K562 (cell line): ENCODE results near the gene MKRN3. TPM values are rescaled to one million over a fixed set of nuclear protein-coding genes. Genes with fewer than 3 reads are reported as not detected.
A peak's percentile ranks its signal among the peaks of the same experiment; 100 is the strongest.

Experiments used
- CBFA2T3 ChIP-seq: fragments of 450-650 bp; IDR thresholded peaks from 2 replicates; pipeline ENCODE4 v1.6.1; 2017
- CCNT2 ChIP-seq: IDR thresholded peaks from 2 replicates; pipeline ENCODE4 v1.6.1; 2011; ENCODE audit warnings: borderline replicate concordance, low read depth, mild to moderate bottlenecking, moderate library complexity, mixed read lengths, low read length; ENCODE audit not compliant: insufficient read length; ENCODE audit errors: extremely low read depth
- HMBOX1 ChIP-seq: sonication (generic); IDR thresholded peaks from 2 replicates; pipeline ENCODE4 v1.6.1; 2016
- HMG20B ChIP-seq: fragments of 250-450 bp; sonication (Bioruptor Pico); IDR thresholded peaks from 2 replicates; pipeline ENCODE4 v1.5.0; 2021; ENCODE audit warnings: mild to moderate bottlenecking
- LCOR ChIP-seq: sonication (generic); formaldehyde crosslinking; IDR thresholded peaks from 2 replicates; pipeline ENCODE4 v1.8.0; 2022; ENCODE audit warnings: mild to moderate bottlenecking, missing genetic modification reagents
- NFATC3 ChIP-seq: fragments of 450-650 bp; IDR thresholded peaks from 2 replicates; pipeline ENCODE4 v1.6.1; 2017; ENCODE audit warnings: mild to moderate bottlenecking
- NFXL1 ChIP-seq: fragments of 450-650 bp; formaldehyde crosslinking; IDR thresholded peaks from 2 replicates; pipeline ENCODE4 v1.4.0; 2021; ENCODE audit warnings: mild to moderate bottlenecking
- NR2C2 ChIP-seq, 2 experiments: fragments of 200-800 bp in 1 of 2; sonication (Bioruptor generic) in 1 of 2; sonication (generic) in 1 of 2; formaldehyde crosslinking in 1 of 2; IDR thresholded peaks; 2 replicates each; pipeline versions ENCODE4 v1.6.1 to v1.8.0; 2016 to 2022; ENCODE audit warnings: mild to moderate bottlenecking in 1 of 2, missing compliant biosample characterization in 1 of 2, missing genetic modification characterization in 1 of 2, missing genetic modification reagents in 1 of 2
- PHF20 ChIP-seq: fragments of 450-650 bp; IDR thresholded peaks from 2 replicates; pipeline ENCODE4 v1.6.1; 2018; ENCODE audit not compliant: partially characterized antibody
- PKNOX1 ChIP-seq: fragments of 450-650 bp; IDR thresholded peaks from 2 replicates; pipeline ENCODE4 v1.6.1; 2016
- RREB1 ChIP-seq: fragments of 250-450 bp; sonication (Bioruptor Pico); IDR thresholded peaks from 2 replicates; pipeline ENCODE4 v1.4.0; 2020
- SETDB1 ChIP-seq: IDR thresholded peaks from one replicate; pipeline ENCODE4 v1.6.1; 2012; ENCODE audit warnings: low read length, control low read depth, inconsistent platforms
- STAG1 ChIP-seq: sonication (generic); formaldehyde crosslinking; IDR thresholded peaks from 2 replicates; pipeline ENCODE4 v1.5.0; 2020; ENCODE audit warnings: missing genetic modification reagents, borderline replicate concordance
- ZBED1 ChIP-seq: IDR thresholded peaks from 2 replicates; pipeline ENCODE4 v1.6.1; 2014
- ZNF124 ChIP-seq: sonication (generic); formaldehyde crosslinking; IDR thresholded peaks from 2 replicates; pipeline ENCODE4 v1.8.1; 2022; ENCODE audit warnings: missing genetic modification reagents
- ZNF133 ChIP-seq: fragments of 250-450 bp; sonication (Bioruptor Pico); IDR thresholded peaks from 2 replicates; pipeline ENCODE4 v1.4.0; 2020; ENCODE audit warnings: mild to moderate bottlenecking
- ZNF212 ChIP-seq: fragments of 450-650 bp; formaldehyde crosslinking; IDR thresholded peaks from 2 replicates; pipeline ENCODE4 v1.4.0; 2020; ENCODE audit warnings: mild to moderate bottlenecking
- ZNF445 ChIP-seq: fragments of 250-450 bp; sonication (Bioruptor Pico); IDR thresholded peaks from 2 replicates; pipeline ENCODE4 v1.4.0; 2020; ENCODE audit warnings: low read depth, mild to moderate bottlenecking, moderate library complexity
- ZNF507 ChIP-seq: conservative IDR thresholded peaks from 2 replicates; pipeline ENCODE4 v1.6.1; 2017; ENCODE audit warnings: missing genetic modification characterization, missing compliant biosample characterization
- ZNF644 ChIP-seq: fragments of 200-800 bp; sonication (Bioruptor generic); IDR thresholded peaks from 2 replicates; pipeline ENCODE4 v1.6.1; 2016; ENCODE audit warnings: low read depth, missing genetic modification characterization, missing compliant biosample characterization
- ZNF766 ChIP-seq: fragments of 200-800 bp; sonication (Bioruptor generic); conservative IDR thresholded peaks from 2 replicates; pipeline ENCODE4 v1.6.1; 2016; ENCODE audit warnings: missing genetic modification characterization, missing compliant biosample characterization
- polyA plus RNA-seq, 8 experiments: library from polyadenylated mRNA; depleted of rRNA in 4 of 8; stranded (reverse) in 5 of 8; unstranded in 3 of 8; fragments of >200 nt; fragmentation: Nextera tagmentation in 2 of 8; fragmentation: Illumina TruSeq in 1 of 8; extraction: Ambion mirVana in 2 of 8; extraction: Trizol in 1 of 8; gene quantifications; 2 replicates each; pipeline versions ENCODE4 v1.2.1 to v1.2.3, GENCODE V29; 2011 to 2014; ENCODE audit warnings: inconsistent platforms in 1 of 8, missing spikeins in 1 of 8
- total RNA-seq, 7 experiments: library from RNA; depleted of rRNA in 6 of 7; stranded (reverse); fragments of >200 nt in 6 of 7; fragmentation: Illumina TruSeq in 2 of 7; extraction: Trizol in 2 of 7; gene quantifications; 2 replicates each; pipeline versions ENCODE4 v1.2.1 to v1.2.3, GENCODE V29; 2011 to 2021; ENCODE audit warnings: low replicate concordance in 1 of 7

MKRN3 gene
- total and polyA plus RNA-seq, 9 of the 15 experiments (the other 6 are each of a cell fraction or from before 2014, with no cell fraction given), result 6.5 to 33.4 (median 25.1) TPM

- TF ChIP-seq RREB1 (CRISPR knock-in tag) (0 out of 2 replicates have a peak, but pooled peaks have one; percentile 53), NFXL1 (CRISPR knock-in tag) (no peak), CBFA2T3 (no peak), ZNF766 (no peak), HMG20B (CRISPR knock-in tag) (no peak), SETDB1 (no peak), ZNF124 (no peak), ZNF212 (CRISPR knock-in tag) (no peak), PHF20 (peak; percentile 97), ZBED1 (no peak), ZNF507 (no peak), CCNT2 (no peak), STAG1 (no peak), ZNF133 (CRISPR knock-in tag) (no peak), ZNF644 (tag) (0 out of 2 replicates have a peak, but pooled peaks have one; percentile 72), LCOR (CRISPR knock-in tag) (peak; percentile 91), NR2C2 (CRISPR knock-in tag; IDR thresholded peaks at IDR 0.05) (peak; percentile 54; the same call in 1 of the 2 replicates), NR2C2 (tag; IDR thresholded peaks at IDR 0.05) (no peak; the same call in 1 of the 2 replicates), NFATC3 (peak; percentile 84), ZNF445 (CRISPR knock-in tag) (no peak), PKNOX1 (peak; percentile 80), HMBOX1 (no peak)
Observed at GRCh38 chr15:23565395-23566070, at the start of gene MKRN3 (continued).
